AG04449 (cell line): Measurements from ENCODE around the gene SCN5A.

ENCODE experiments used
- CTCF ChIA-PET: fragments of 350-600 bp; formaldehyde crosslinking; extraction: SDS; loops from one replicate; lab custom pipeline; 2021; ENCODE audit warnings: antibody characterized with exemption; lab: Yijun Ruan, JAX
- POLR2A ChIA-PET: fragments of 400-600, 350-600 bp; formaldehyde crosslinking; extraction: SDS; loops from one replicate; lab custom pipeline; 2020; ENCODE audit warnings: antibody characterized with exemption, inconsistent platforms; lab: Yijun Ruan, JAX
- DNase-seq: peaks from one replicate; pipeline ENCODE4 v3.0.0-alpha.2; 2010; ENCODE audit warnings: low read depth, low spot score
- H3K4me3 ChIP-seq: 2 replicates; pipeline ENCODE4 v1.5.1; 2011; ENCODE audit warnings: low read depth, mild to moderate bottlenecking, control low read depth, low read length
- CTCF ChIP-seq: IDR thresholded peaks from one replicate; pipeline ENCODE4 v1.5.1; 2011; ENCODE audit warnings: mild to moderate bottlenecking, moderate library complexity, low read length, control low read depth, inconsistent platforms; ENCODE audit not compliant: insufficient read depth; ENCODE audit errors: missing control alignments

The SCN5A gene

GRCh38 chr3:38601956-38602550, 47.4 kb downstream of the SCN5A start:
- ChIA-PET POLR2A (no interaction called here), CTCF (no interaction called here)
- no peak for DNase-seq
- H3K4me3 ChIP-seq, result no peak overlapping the region
- TF ChIP-seq CTCF, result no peak

- no peak overlapping the region for H3K4me3 ChIP-seq
- ChIA-PET CTCF (interaction anchor here (1.5 kb wide), 1 partner anchor 80 kb away, joined by 4 read pairs; no protein-coding TSS in a partner anchor), POLR2A (no interaction called here)
- no peak for TF ChIP-seq CTCF
- DNase-seq, result no peak
These were observed 48.9 kb downstream of the SCN5A start for GRCh38 chr3:38600551-38600950.

GRCh38 chr3:38599886-38600285, 49.6 kb downstream of the SCN5A start:
- no peak for TF ChIP-seq CTCF
- CTCF ChIA-PET, result no interaction called here
- no peak for DNase-seq
- no peak overlapping the region for H3K4me3 ChIP-seq
- POLR2A ChIA-PET, result no interaction called here

GRCh38 chr3:38598791-38599190, 50.7 kb downstream of the SCN5A start:
- no peak for TF ChIP-seq CTCF
- CTCF ChIA-PET, result no interaction called here
- DNase-seq, result no peak
- no peak overlapping the region for H3K4me3 ChIP-seq
- POLR2A ChIA-PET, result no interaction called here

- ChIA-PET CTCF (no interaction called here), POLR2A (no interaction called here)
These were observed 51.9 kb downstream of the SCN5A start for GRCh38 chr3:38597502-38598060.

GRCh38 chr3:38595393-38595792, 54.1 kb downstream of the SCN5A start:
- no peak for TF ChIP-seq CTCF
- no peak for DNase-seq
- ChIA-PET POLR2A (no interaction called here), CTCF (no interaction called here)
- no peak overlapping the region for H3K4me3 ChIP-seq

More at GRCh38 chr3:38597502-38598060, 51.9 kb downstream of the SCN5A start:
- TF ChIP-seq CTCF, result no peak
- H3K4me3 ChIP-seq, result no peak overlapping the region
- no peak for DNase-seq
